ENCODE data around the gene PERCC1.

The PERCC1 gene

GRCh38 chr16:1457489-1458245 lies 26.8 kb downstream of the PERCC1 start:
- DNase-seq (ENCODE audit: extremely low spot score), result no peak
- ChIA-PET CTCF (no interaction called here), POLR2A (no interaction called here)
- TF ChIP-seq CTCF (IDR thresholded peaks at IDR 0.05; ENCODE audit: control extremely low read depth, extremely low read depth, low read depth, missing control alignments), result no peak

- POLR2A ChIA-PET, result no interaction called here
- no peak for TF ChIP-seq CTCF (IDR thresholded peaks at IDR 0.05; ENCODE audit: control extremely low read depth, extremely low read depth, low read depth, missing control alignments)
- CTCF ChIA-PET, result interaction anchor here (0.6 kb wide), 1 partner anchor 12 kb away, joined by 3 read pairs; no protein-coding TSS in a partner anchor
- DNase-seq (ENCODE audit: extremely low spot score), result peak; percentile 48
Observed at GRCh38 chr16:1458336-1458976, 27.6 kb downstream of the PERCC1 start.

GRCh38 chr16:1458977-1459341 lies 28.1 kb downstream of the PERCC1 start:
- ChIA-PET CTCF (interaction anchor here (0.6 kb wide), 1 partner anchor 12 kb away, joined by 3 read pairs; no protein-coding TSS in a partner anchor), POLR2A (no interaction called here)
- TF ChIP-seq CTCF (IDR thresholded peaks at IDR 0.05; ENCODE audit: control extremely low read depth, extremely low read depth, low read depth, missing control alignments), result no peak
- DNase-seq (ENCODE audit: extremely low spot score), result peak; percentile 72

- ChIA-PET POLR2A (no interaction called here), CTCF (no interaction called here)
- no peak for TF ChIP-seq CTCF (IDR thresholded peaks at IDR 0.05; ENCODE audit: control extremely low read depth, extremely low read depth, low read depth, missing control alignments)
- DNase-seq (ENCODE audit: extremely low spot score), result no peak
Observed at GRCh38 chr16:1459967-1460366, 29.1 kb downstream of the PERCC1 start.

- no peak for DNase-seq (ENCODE audit: extremely low spot score)
- TF ChIP-seq CTCF (IDR thresholded peaks at IDR 0.05; ENCODE audit: control extremely low read depth, extremely low read depth, low read depth, missing control alignments), result no peak
- ChIA-PET POLR2A (no interaction called here), CTCF (no interaction called here)
Observed at GRCh38 chr16:1460602-1461138, 29.8 kb downstream of the PERCC1 start.

- POLR2A ChIA-PET, result no interaction called here
- TF ChIP-seq CTCF (IDR thresholded peaks at IDR 0.05; ENCODE audit: control extremely low read depth, extremely low read depth, low read depth, missing control alignments), result no peak
- no peak for DNase-seq (ENCODE audit: extremely low spot score)
- CTCF ChIA-PET, result no interaction called here
Observed at GRCh38 chr16:1461146-1461545, 30.3 kb downstream of the PERCC1 start.

Data from GM10248 (cell line).